Testis (tissue), 2 donors: Measurements from ENCODE around the gene CBLN3.

Experiments used
- CTCF ChIP-seq, 3 experiments: fragments of 450-650 bp in 2 of 3; fragments of 200-600 bp in 1 of 3; sonication (generic) in 1 of 3; IDR thresholded peaks; one replicate each; pipeline ENCODE4 v1.5.1; 2016 to 2019; ENCODE audit warnings: antibody characterized with exemption in 3 of 3, mild to moderate bottlenecking in 2 of 3, moderate library complexity in 1 of 3
- POLR2A ChIP-seq: fragments of 450-650 bp; IDR thresholded peaks from one replicate; pipeline ENCODE4 v1.6.1; 2017; ENCODE audit warnings: antibody characterized with exemption, mild to moderate bottlenecking, moderate library complexity

DNA sequence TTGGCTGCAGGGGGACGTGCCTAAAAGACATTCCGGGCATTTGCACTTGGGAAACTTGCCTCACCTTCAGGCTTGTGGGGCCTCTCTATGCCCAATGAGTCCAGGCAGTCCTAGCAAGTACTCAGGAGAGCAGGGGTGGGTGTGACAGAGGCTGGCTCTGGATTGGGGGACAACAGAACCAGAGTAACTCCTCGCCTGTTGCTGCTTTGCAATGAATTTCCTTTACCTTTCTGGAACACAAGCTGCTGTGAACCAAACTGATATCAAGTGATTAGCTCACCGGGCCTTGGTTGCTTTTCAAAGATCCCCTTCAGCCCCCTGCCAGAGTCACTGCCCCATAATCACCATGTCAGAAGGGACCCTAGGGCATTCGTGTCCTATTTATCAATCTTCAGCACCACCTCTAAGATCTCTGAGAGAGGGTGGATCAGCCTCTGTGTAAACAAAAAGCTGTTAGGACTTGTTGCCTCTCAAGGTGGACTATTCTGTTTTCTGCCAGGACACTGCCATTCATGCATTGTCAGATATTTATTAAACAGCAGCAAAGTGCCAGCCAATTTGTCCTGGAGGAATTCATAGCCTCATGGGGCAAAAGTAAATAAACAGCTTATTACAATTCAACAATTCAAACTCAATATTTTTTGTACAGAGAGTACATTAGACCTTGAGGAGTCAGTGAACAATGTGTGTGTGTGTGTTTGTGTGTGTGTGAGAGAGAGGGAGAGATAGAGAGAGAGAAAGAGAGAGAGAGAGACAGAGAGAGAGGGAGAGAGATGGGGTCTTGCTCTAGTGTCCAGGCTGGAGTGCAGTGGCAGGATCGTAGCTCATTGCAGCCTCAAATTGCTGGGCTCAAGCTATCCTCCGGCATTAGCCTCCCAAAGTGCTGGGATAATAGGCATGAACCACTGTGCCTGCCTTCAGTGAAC lies 50.2 kb downstream of the CBLN3 start:
- TF ChIP-seq CTCF (IDR thresholded peaks at IDR 0.05), result no peak
- no peak for TF ChIP-seq POLR2A
